Measurements from ENCODE around the gene DNAJC3. TPM values are rescaled to one million over a fixed set of nuclear protein-coding genes. Genes with fewer than 3 reads are reported as not detected.

Gene DNAJC3
- total RNA-seq, 1 experiment from 2014 or later, result 25.7 TPM

GRCh38 chr13:95647321-95647720 lies 29.6 kb upstream of the DNAJC3 start:
- Histone ChIP-seq H3K4me1 (ENCODE audit: control insufficient read depth, insufficient read depth, low read length) (0 out of 2 replicates have a peak, but pooled peaks cover 5% of the 10 kb centered on the region), H3K27me3 (ENCODE audit: control insufficient read depth, insufficient read depth, low read length) (no peaks in the 10 kb centered on the region), H3K9me3 (ENCODE audit: control insufficient read depth, insufficient read depth, low read depth, low read length) (no peaks in the 10 kb centered on the region), H3K36me3 (ENCODE audit: control insufficient read depth, insufficient read depth, low read length) (no peaks in the 10 kb centered on the region), H3K4me3 (ENCODE audit: low read depth in 2 of 2, low read length in 2 of 2) (no peak overlapping the region), H3K27ac (ENCODE audit: low read length) (no peak overlapping the region)
- POLR2A ChIA-PET, result no interaction called here
- DNase-seq (ENCODE audit: low read depth, low spot score) (no peak), ATAC-seq (no peak)
- in situ Hi-C loops (cut with HindIII; ENCODE audit: low pct_unique_long_range_greater_than_20kb, low sequenced_read_pairs) (no loop called here), intact Hi-C loops (cut with micrococcal nuclease; ENCODE audit: unreplicated experiment) (no loop called here)
- CTCF ChIA-PET, result no interaction called here
- TF ChIP-seq POLR2AphosphoS5 (IDR thresholded peaks at IDR 0.05; ENCODE audit: low read depth, low read length) (no peak), TCF7L2 (IDR thresholded peaks at IDR 0.05; ENCODE audit: low read depth, low read length) (no peak), SIN3A (IDR thresholded peaks at IDR 0.05; ENCODE audit: borderline replicate concordance, insufficient read depth, low read depth, low read length) (no peak), CTCF (IDR thresholded peaks at IDR 0.05) (no peak), REST (IDR thresholded peaks at IDR 0.05; ENCODE audit: insufficient read depth in 1 of 2, low read depth in 2 of 2, low read length in 1 of 2) (no peak)
- BruUV-seq (replicated peaks), result no TSS peak

GRCh38 chr13:95650696-95651095 lies 26.2 kb upstream of the DNAJC3 start:
- Histone ChIP-seq H3K4me1 (ENCODE audit: control insufficient read depth, insufficient read depth, low read length) (no peaks in the 10 kb centered on the region), H3K36me3 (ENCODE audit: control insufficient read depth, insufficient read depth, low read length) (no peaks in the 10 kb centered on the region), H3K27ac (ENCODE audit: low read length) (no peak overlapping the region), H3K27me3 (ENCODE audit: control insufficient read depth, insufficient read depth, low read length) (no peaks in the 10 kb centered on the region), H3K9me3 (ENCODE audit: control insufficient read depth, insufficient read depth, low read depth, low read length) (no peaks in the 10 kb centered on the region), H3K4me3 (ENCODE audit: low read depth in 2 of 2, low read length in 2 of 2) (no peak overlapping the region)
- TF ChIP-seq POLR2AphosphoS5 (IDR thresholded peaks at IDR 0.05; ENCODE audit: low read depth, low read length), result no peak
- TF ChIP-seq REST (IDR thresholded peaks at IDR 0.05; ENCODE audit: insufficient read depth in 1 of 2, low read depth in 2 of 2, low read length in 1 of 2), result no peak
- no peak for TF ChIP-seq TCF7L2 (IDR thresholded peaks at IDR 0.05; ENCODE audit: low read depth, low read length)
- TF ChIP-seq CTCF (IDR thresholded peaks at IDR 0.05), result no peak
- TF ChIP-seq SIN3A (IDR thresholded peaks at IDR 0.05; ENCODE audit: borderline replicate concordance, insufficient read depth, low read depth, low read length), result no peak
- BruUV-seq (replicated peaks), result no TSS peak
- intact Hi-C loops (cut with micrococcal nuclease; ENCODE audit: unreplicated experiment) (no loop called here), in situ Hi-C loops (cut with HindIII; ENCODE audit: low pct_unique_long_range_greater_than_20kb, low sequenced_read_pairs) (no loop called here)
- ATAC-seq, result no peak
- POLR2A ChIA-PET, result no interaction called here
- DNase-seq (ENCODE audit: low read depth, low spot score), result no peak
- CTCF ChIA-PET, result no interaction called here

Data from Panc1 (cell line).